ENCODE data around the gene ARCN1. TPM values are rescaled to one million over a fixed set of nuclear protein-coding genes. Genes with fewer than 3 reads are reported as not detected.

The ARCN1 gene
- total and polyA plus RNA-seq, 2 of the 4 experiments (the other 2 are of a cell fraction), result 148 to 212 TPM

GRCh38 chr11:118643995-118644345, 71.8 kb downstream of the ARCN1 start:
- intact Hi-C loops (cut with micrococcal nuclease), result no loop called here
- H2BK120ac ChIP-seq (ENCODE audit: low read depth, low read length), result no peak overlapping the region
- no peak overlapping the region for H4K91ac ChIP-seq (ENCODE audit: insufficient read depth, low read depth, low read length)
- peaks cover 39% of the 10 kb centered on the region; the same call in 1 of the 2 replicates for H4K20me1 ChIP-seq (ENCODE audit: insufficient read depth, low read length)
- H2AK9ac ChIP-seq (replicated peaks; ENCODE audit: low read depth, low read length, poor library complexity), result no peak overlapping the region
- dilution Hi-C loops (cut with HindIII; ENCODE audit: low sequenced_read_pairs, unreplicated experiment), result no loop called here
- CTCF ChIA-PET, result no interaction called here
- peaks cover 41 to 76% of the 10 kb centered on the region in 2 experiments for H3K79me1 ChIP-seq (ENCODE audit: low read depth in 1 of 2, low read length in 2 of 2)
- H3K9me3 ChIP-seq (ENCODE audit: control insufficient read depth, insufficient read depth, low read length), result no peaks in the 10 kb centered on the region
- no peak overlapping the region for H3K4me2 ChIP-seq (ENCODE audit: low read depth, low read length)
- no TSS peak for BruUV-seq (replicated peaks)
- in situ Hi-C loops (cut with MboI; ENCODE audit: low sequenced_read_pairs), result no loop called here
- no peak overlapping the region for H2AK5ac ChIP-seq (ENCODE audit: low read depth, low read length)
- ATAC-seq (ENCODE audit: low read depth), result no peak
- H3K18ac ChIP-seq (ENCODE audit: low read depth, low read length), result no peak overlapping the region
- H2BK15ac ChIP-seq (ENCODE audit: low read depth, low read length), result no peak overlapping the region
- H4K5ac ChIP-seq (ENCODE audit: low read depth, low read length), result no peak overlapping the region
- no peak overlapping the region for H3K4me3 ChIP-seq (ENCODE audit: insufficient read depth, low read depth, low read length)
- WGBS, 2 experiments (ENCODE audit: extremely low coverage in 2 of 2, insufficient read length in 1 of 2), result 93% methylated on average over 5 of the region's 7 CpGs; no CpG with 5 or more reads in 1 of the 2 experiments
- H4K8ac ChIP-seq (ENCODE audit: low read depth in 2 of 2, low read length in 2 of 2), result no peak overlapping the region
- H3K56ac ChIP-seq (ENCODE audit: extremely low read depth, insufficient read depth, low read length), result no peak overlapping the region
- H3K27me3 ChIP-seq (ENCODE audit: control insufficient read depth, insufficient read depth, low read length), result no peaks in the 10 kb centered on the region
- no peak overlapping the region for H3K4ac ChIP-seq (ENCODE audit: low read depth, low read length)
- no peak overlapping the region for H3K9ac ChIP-seq (ENCODE audit: low read depth, low read length)
- no peak overlapping the region for H3K23ac ChIP-seq (ENCODE audit: low read depth, low read length)
- no peak overlapping the region for H3K27ac ChIP-seq (ENCODE audit: insufficient read depth, low read length)
- no peak for TF ChIP-seq MAZ (IDR thresholded peaks at IDR 0.05; ENCODE audit: borderline replicate concordance, low read depth, low read length)
- no peak for TF ChIP-seq USF2 (IDR thresholded peaks at IDR 0.05; ENCODE audit: low read depth, low read length)
- TF ChIP-seq MAFK (IDR thresholded peaks at IDR 0.05; ENCODE audit: low read depth, low read length), result no peak
- no peak for TF ChIP-seq POLR2A (IDR thresholded peaks at IDR 0.05; ENCODE audit: low read depth, low read length)
- no peak for TF ChIP-seq MXI1 (IDR thresholded peaks at IDR 0.05; ENCODE audit: borderline replicate concordance, low read depth, low read length)
- TF ChIP-seq CTCF (conservative IDR thresholded peaks at IDR 0.05; ENCODE audit: low read depth, low read length), result no peak
- no peak for TF ChIP-seq FOS (IDR thresholded peaks at IDR 0.05; ENCODE audit: low read depth, low read length)
- TF ChIP-seq SMC3 (IDR thresholded peaks at IDR 0.05; ENCODE audit: low read depth, low read length), result no peak
- TF ChIP-seq CHD1 (IDR thresholded peaks at IDR 0.05; ENCODE audit: low read depth, low read length), result no peak
- no peak for TF ChIP-seq RFX5 (IDR thresholded peaks at IDR 0.05; ENCODE audit: low read depth, low read length)
- no peak for TF ChIP-seq NFE2L2 (IDR thresholded peaks at IDR 0.05; ENCODE audit: low read depth, low read length)
- TF ChIP-seq RAD21 (IDR thresholded peaks at IDR 0.05; ENCODE audit: low read length), result no peak
- TF ChIP-seq ELK1 (IDR thresholded peaks at IDR 0.05; ENCODE audit: borderline replicate concordance, low read depth, low read length), result no peak
- TF ChIP-seq RCOR1 (IDR thresholded peaks at IDR 0.05; ENCODE audit: insufficient replicate concordance, low read length), result no peak
- no peak for TF ChIP-seq BHLHE40 (IDR thresholded peaks at IDR 0.05; ENCODE audit: low read depth, low read length)
- no peak for TF ChIP-seq CEBPB (IDR thresholded peaks at IDR 0.05; ENCODE audit: low read depth, low read length)
- no peaks in the 10 kb centered on the region; the same call in 1 of the 2 replicates for H3K9me1 ChIP-seq (ENCODE audit: insufficient read depth, low read length)
- DNase-seq, result no peak
- no peak overlapping the region for H2BK5ac ChIP-seq (ENCODE audit: low read depth, low read length, poor library complexity, severe bottlenecking)
- no peak overlapping the region for H2AFZ ChIP-seq (replicated peaks; ENCODE audit: low read length, poor library complexity)
- H3K14ac ChIP-seq (replicated peaks; ENCODE audit: low read depth, low read length), result no peak overlapping the region
- POLR2A ChIA-PET (ENCODE audit: unreplicated experiment), result no interaction called here
- 0 out of 2 replicates have a peak, but pooled peaks cover 1% of the 10 kb centered on the region for H3K4me1 ChIP-seq (ENCODE audit: control insufficient read depth, insufficient read depth, low read length)
- peaks cover 83% of the 10 kb centered on the region for H3K36me3 ChIP-seq (ENCODE audit: control insufficient read depth, insufficient read depth, low read length)
- no peak overlapping the region for H2BK20ac ChIP-seq (ENCODE audit: low read depth, low read length)

All from IMR-90 (cell line).